A549 (cell line): ENCODE data around the gene PSPH.

Source experiments
- BHLHE40 ChIP-seq: IDR thresholded peaks from 2 replicates; pipeline ENCODE4 v1.6.1; 2012; ENCODE audit warnings: low read depth, low read length, inconsistent platforms
- CEBPB ChIP-seq, 2 experiments: fragments of >200 bp in 1 of 2; sonication (Bioruptor Twin) in 1 of 2; formaldehyde crosslinking in 1 of 2; IDR thresholded peaks; 2 replicates each; pipeline ENCODE4 v1.6.1; 2012 to 2016
- CTCF ChIP-seq: fragments of >200 bp; sonication (Bioruptor Twin); formaldehyde crosslinking; IDR thresholded peaks from 3 replicates; pipeline ENCODE4 v1.5.1; 2016
- FOSL2 ChIP-seq, 2 experiments: fragments of 450-650 bp in 1 of 2; fragments of >200 bp in 1 of 2; sonication (Bioruptor Twin) in 1 of 2; formaldehyde crosslinking; IDR thresholded peaks; 2 replicates each; pipeline versions ENCODE4 v1.5.0 to v1.6.1; 2016 to 2020; ENCODE audit warnings: mild to moderate bottlenecking in 1 of 2, moderate library complexity in 1 of 2
- MAFK ChIP-seq: fragments of 450-650 bp; IDR thresholded peaks from 2 replicates; pipeline ENCODE4 v1.6.1; 2014; ENCODE audit not compliant: partially characterized antibody
- NPAS2 ChIP-seq: fragments of 250-450 bp; sonication (Bioruptor Pico); IDR thresholded peaks from 2 replicates; pipeline ENCODE4 v1.8.0; 2022; ENCODE audit warnings: mild to moderate bottlenecking, moderate library complexity, borderline replicate concordance
- PHF8 ChIP-seq: fragments of 200-600 bp; sonication (generic); IDR thresholded peaks from 2 replicates; pipeline ENCODE4 v1.6.1; 2016; ENCODE audit warnings: low read depth, mild to moderate bottlenecking, antibody characterized with exemption, moderate library complexity, borderline replicate concordance
- POLR2A ChIP-seq: IDR thresholded peaks from 2 replicates; pipeline ENCODE4 v1.6.1; 2012; ENCODE audit warnings: mild to moderate bottlenecking, low read length
- REST ChIP-seq: fragments of 200-600 bp; sonication (generic); IDR thresholded peaks from 2 replicates; pipeline ENCODE4 v1.6.1; 2016; ENCODE audit warnings: antibody characterized with exemption, mild to moderate bottlenecking, moderate library complexity
- RFX5 ChIP-seq: fragments of 450-650 bp; IDR thresholded peaks from 2 replicates; pipeline ENCODE4 v1.7.1; 2014; ENCODE audit warnings: antibody characterized with exemption, mild to moderate bottlenecking, moderate library complexity
- TF ChIP-seq, protein P1 (sequence below): IDR thresholded peaks from 2 replicates; pipeline ENCODE4 v1.6.1; 2012

DNA sequence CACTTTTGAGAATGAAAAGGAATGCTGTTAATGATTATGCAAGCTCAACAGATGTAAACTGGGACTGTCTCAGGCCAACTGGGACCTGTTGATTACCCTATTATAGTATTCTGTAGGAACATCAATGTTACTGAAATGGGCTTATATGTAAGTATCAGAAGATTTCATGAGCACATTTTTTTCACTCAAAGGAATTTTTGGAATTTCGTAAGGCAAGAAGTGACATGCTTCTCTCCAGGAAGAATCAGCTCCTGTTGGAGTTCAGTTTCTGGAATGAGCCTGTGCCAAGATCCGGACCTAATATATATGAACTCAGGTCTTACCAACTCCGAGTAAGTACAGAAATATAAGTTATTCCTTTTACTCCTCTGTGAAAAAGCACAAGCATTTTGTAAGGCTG, 67.7 kb downstream of the PSPH start:
- TF ChIP-seq, protein P1, sequence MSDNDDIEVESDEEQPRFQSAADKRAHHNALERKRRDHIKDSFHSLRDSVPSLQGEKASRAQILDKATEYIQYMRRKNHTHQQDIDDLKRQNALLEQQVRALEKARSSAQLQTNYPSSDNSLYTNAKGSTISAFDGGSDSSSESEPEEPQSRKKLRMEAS = no peak
- TF ChIP-seq PHF8 (no peak), CTCF (no peak), MAFK (no peak), RFX5 (no peak), FOSL2 (IDR thresholded peaks at IDR 0.05) (no peak), FOSL2 (CRISPR knock-in tag; IDR thresholded peaks at IDR 0.05) (no peak), REST (no peak), POLR2A (no peak), CEBPB (IDR thresholded peaks at IDR 0.05) (no peak), BHLHE40 (no peak), NPAS2 (CRISPR knock-in tag) (no peak)
